ENCODE results near the gene PDGFA. TPM values are rescaled to one million over a fixed set of nuclear protein-coding genes. Genes with fewer than 3 reads are reported as not detected.

The PDGFA gene
- total and polyA plus RNA-seq, 2 experiments from 2014 or later, result 35.6 to 43.1 TPM

- no peak for TF ChIP-seq ZNF462 (CRISPR knock-in tag; IDR thresholded peaks at IDR 0.05)
Measured at GRCh38 chr7:526460-527034, 6.9 kb upstream of the PDGFA start (continued).

GRCh38 chr7:525740-526139 lies 6.1 kb upstream of the PDGFA start:
- Histone ChIP-seq H3K36me3 (ENCODE audit: insufficient read depth) (no peaks in the 10 kb centered on the region), H3K9me2 (ENCODE audit: insufficient read depth) (peaks cover 7% of the 10 kb centered on the region; the same call in 1 of the 2 replicates), H2AFZ (no peak overlapping the region), H3K4me2 (no peak overlapping the region), H3K27me3 (ENCODE audit: insufficient read depth) (peaks cover 44% of the 10 kb centered on the region), H3K79me2 (replicated peaks; ENCODE audit: insufficient read depth) (no peaks in the 10 kb centered on the region), H3K4me1 (ENCODE audit: insufficient read depth) (peaks cover 8% of the 10 kb centered on the region; the same call in 1 of the 2 replicates), H4K20me1 (replicated peaks; ENCODE audit: insufficient read depth) (no peaks in the 10 kb centered on the region; the same call in 1 of the 2 replicates), H3F3A (replicated peaks; ENCODE audit: low read depth) (no peaks in the 10 kb centered on the region), H3K27ac (ENCODE audit: low read depth) (no peak overlapping the region), H3K4me3 (no peak overlapping the region)
- Mint-ChIP-seq H3K27me3 (ENCODE audit: insufficient read depth, low read depth, poor library complexity) (peaks cover 40% of the 10 kb centered on the region), H3K9me3 (no peaks in the 10 kb centered on the region), H3K4me1 (peaks cover 5% of the 10 kb centered on the region; the same call in 1 of the 3 replicates), H3K4me3 (no peak overlapping the region), H3K27ac (no peak overlapping the region), H3K36me3 (ENCODE audit: low read depth) (no peaks in the 10 kb centered on the region; the same call in 2 of the 3 replicates)
- ATAC-seq (no peak), DNase-seq (ENCODE audit: low spot score) (no peak)
- TF ChIP-seq REST (IDR thresholded peaks at IDR 0.05; ENCODE audit: unreplicated experiment) (no peak), EZH2phosphoT487 (IDR thresholded peaks at IDR 0.05; ENCODE audit: unreplicated experiment) (no peak), CTCF (conservative IDR thresholded peaks at IDR 0.05; ENCODE audit: low read depth in 2 of 2) (no peak), STAT1 (IDR thresholded peaks at IDR 0.05; ENCODE audit: unreplicated experiment) (no peak), EZH2 (IDR thresholded peaks at IDR 0.05; ENCODE audit: low read depth, unreplicated experiment) (no peak), JUNB (IDR thresholded peaks at IDR 0.05; ENCODE audit: unreplicated experiment) (no peak), ZNF114 (CRISPR knock-in tag; IDR thresholded peaks at IDR 0.05) (no peak)

Measured in GM23338 (cell line).